Measurements from ENCODE around the gene EREG. TPM values are rescaled to one million over a fixed set of nuclear protein-coding genes. Genes with fewer than 3 reads are reported as not detected.
"Not testable (repeated sequence)": the region's sequence is repeated elsewhere in the genome, so short reads cannot be mapped to it uniquely, and the experiment has no call there.

EREG gene
- total RNA-seq, 1 donor from 2014 or later: not detected

GRCh38 chr4:74338792-74339333 lies 26.1 kb upstream of the EREG start:
- TF ChIP-seq CTCF (IDR thresholded peaks at IDR 0.05; ENCODE audit: unreplicated experiment): no peak
- Mint-ChIP-seq H3K4me1 (ENCODE audit: unreplicated experiment) (no peaks in the 10 kb centered on the region), H3K4me3 (ENCODE audit: unreplicated experiment) (no peak overlapping the region), H3K9me3 (ENCODE audit: unreplicated experiment) (no peaks in the 10 kb centered on the region), H3K27me3 (ENCODE audit: unreplicated experiment) (no peaks in the 10 kb centered on the region), H3K36me3 (ENCODE audit: low read depth, unreplicated experiment) (peaks cover 5% of the 10 kb centered on the region), H3K27ac (ENCODE audit: unreplicated experiment) (no peak overlapping the region)
- DNase-seq (ENCODE audit: low spot score): no peak

DNA sequence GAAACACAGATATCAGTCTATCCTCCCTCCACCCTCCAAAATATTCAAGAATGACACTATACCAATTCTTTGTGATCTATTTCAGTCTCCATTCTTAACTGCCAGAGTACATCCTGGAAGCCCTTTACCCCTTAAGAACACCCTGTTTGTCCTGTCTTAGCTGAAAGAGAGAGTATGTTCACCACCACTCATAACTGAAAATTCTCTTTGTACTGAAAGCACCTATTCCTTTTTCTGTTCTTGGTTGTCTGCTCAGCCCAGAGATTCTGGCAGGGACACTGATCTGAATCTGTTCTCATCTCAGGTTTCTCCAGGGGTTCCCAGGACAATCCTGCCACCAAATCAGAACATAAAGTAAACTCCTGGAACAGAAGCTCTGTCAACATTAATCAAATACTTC lies 25.4 kb upstream of the EREG start:
- Mint-ChIP-seq H3K27ac (ENCODE audit: unreplicated experiment) (no peak overlapping the region), H3K27me3 (ENCODE audit: unreplicated experiment) (no peaks in the 10 kb centered on the region), H3K4me1 (ENCODE audit: unreplicated experiment) (no peaks in the 10 kb centered on the region), H3K4me3 (ENCODE audit: unreplicated experiment) (no peak overlapping the region), H3K36me3 (ENCODE audit: low read depth, unreplicated experiment) (peaks cover 2% of the 10 kb centered on the region), H3K9me3 (ENCODE audit: unreplicated experiment) (peaks cover 2% of the 10 kb centered on the region)
- DNase-seq (ENCODE audit: low spot score): no peak
- no peak for TF ChIP-seq CTCF (IDR thresholded peaks at IDR 0.05; ENCODE audit: unreplicated experiment)

DNA sequence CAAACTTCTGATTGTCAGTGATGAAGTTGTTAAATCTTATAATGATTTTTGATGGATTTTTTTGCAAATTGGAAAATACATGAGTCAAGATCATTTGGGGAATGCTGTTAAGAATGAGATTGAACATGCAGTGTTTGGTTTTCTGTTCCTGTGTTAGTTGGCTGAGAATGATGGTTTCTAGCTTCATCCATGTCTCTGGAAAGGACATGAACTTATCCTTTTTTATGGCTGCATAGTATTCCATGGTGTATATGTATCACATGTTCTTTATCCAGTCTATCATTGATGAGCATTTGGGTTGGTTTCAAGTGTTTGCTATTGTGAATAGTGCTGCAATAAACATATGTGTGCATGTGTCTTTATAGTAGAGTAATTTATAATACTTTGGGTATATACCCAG lies 24.5 kb upstream of the EREG start:
- not testable (repeated sequence) for DNase-seq (ENCODE audit: low spot score); H3K36me3 Mint-ChIP-seq (ENCODE audit: low read depth, unreplicated experiment); H3K9me3 Mint-ChIP-seq (ENCODE audit: unreplicated experiment); H3K4me3 Mint-ChIP-seq (ENCODE audit: unreplicated experiment); H3K4me1 Mint-ChIP-seq (ENCODE audit: unreplicated experiment); H3K27me3 Mint-ChIP-seq (ENCODE audit: unreplicated experiment); H3K27ac Mint-ChIP-seq (ENCODE audit: unreplicated experiment)

GRCh38 chr4:74344031-74344430 lies 20.9 kb upstream of the EREG start:
- DNase-seq (ENCODE audit: low spot score): no peak
- peaks cover 4% of the 10 kb centered on the region for H3K9me3 Mint-ChIP-seq (ENCODE audit: unreplicated experiment)
- no peak overlapping the region for H3K27ac Mint-ChIP-seq (ENCODE audit: unreplicated experiment)
- peaks cover 10% of the 10 kb centered on the region for H3K36me3 Mint-ChIP-seq (ENCODE audit: low read depth, unreplicated experiment)
- no peak for TF ChIP-seq CTCF (IDR thresholded peaks at IDR 0.05; ENCODE audit: unreplicated experiment)
- H3K27me3 Mint-ChIP-seq (ENCODE audit: unreplicated experiment): no peaks in the 10 kb centered on the region
- H3K4me3 Mint-ChIP-seq (ENCODE audit: unreplicated experiment): no peak overlapping the region
- H3K4me1 Mint-ChIP-seq (ENCODE audit: unreplicated experiment): no peaks in the 10 kb centered on the region

- no peak for TF ChIP-seq CTCF (IDR thresholded peaks at IDR 0.05; ENCODE audit: unreplicated experiment)
- Mint-ChIP-seq H3K27me3 (ENCODE audit: unreplicated experiment) (no peaks in the 10 kb centered on the region), H3K36me3 (ENCODE audit: low read depth, unreplicated experiment) (no peaks in the 10 kb centered on the region), H3K9me3 (ENCODE audit: unreplicated experiment) (no peaks in the 10 kb centered on the region), H3K27ac (ENCODE audit: unreplicated experiment) (no peak overlapping the region), H3K4me1 (ENCODE audit: unreplicated experiment) (no peaks in the 10 kb centered on the region), H3K4me3 (ENCODE audit: unreplicated experiment) (no peak overlapping the region)
- DNase-seq (ENCODE audit: low spot score): no peak
Measured at GRCh38 chr4:74353858-74354257, 11.1 kb upstream of the EREG start.
